Caco-2 (cell line): ENCODE results near the gene DGKG. TPM values are rescaled to one million over a fixed set of nuclear protein-coding genes. Genes with fewer than 3 reads are reported as not detected.

Experiments used
- BruUV-seq: library from RNA; stranded (reverse); fragments of 400-500 nt; replicated peaks from 2 replicates; lab custom pipeline; 2021; lab: Mats Ljungman, UMichigan
- CTCF ChIA-PET: fragments of 300-600 bp; sonication (Branson Sonifier 250); formaldehyde crosslinking; loops from one replicate; lab custom pipeline; 2022; ENCODE audit warnings: antibody characterized with exemption; lab: Charles Lee
- POLR2A ChIA-PET: fragments of 300-600 bp; sonication (Branson Sonifier 250); formaldehyde crosslinking; loops from one replicate; lab custom pipeline; 2022; ENCODE audit warnings: antibody characterized with exemption; lab: Charles Lee
- DNase-seq, 2 experiments: peaks; one replicate each; pipeline versions ENCODE4 v3.0.0 to v3.0.0-alpha.2; 2020 to 2022
- H3K27me3 ChIP-seq: replicated peaks from 2 replicates; pipeline ENCODE4 v1.6.0; 2011; ENCODE audit warnings: low read length; ENCODE audit not compliant: control insufficient read depth, insufficient read depth
- H3K36me3 ChIP-seq: 2 replicates; pipeline ENCODE4 v1.5.1; 2011; ENCODE audit warnings: low read length; ENCODE audit not compliant: control insufficient read depth, insufficient read depth
- H3K4me1 ChIP-seq: fragments of 250-450 bp; sonication (Bioruptor Pico); 2 replicates; pipeline ENCODE4 v1.5.1; 2020; ENCODE audit warnings: mild to moderate bottlenecking
- H3K4me3 ChIP-seq: 2 replicates; pipeline ENCODE4 v1.5.1; 2011; ENCODE audit warnings: low read depth, mild to moderate bottlenecking, control low read depth, low read length
- H3K9me3 ChIP-seq: fragments of 250-450 bp; sonication (Bioruptor Pico); 2 replicates; pipeline ENCODE4 v1.5.1; 2020; ENCODE audit warnings: mild to moderate bottlenecking, moderate library complexity
- H3K27ac Mint-ChIP-seq: one replicate; pipeline ENCODE4 v1.8.0; 2022; ENCODE audit warnings: mixed read lengths; ENCODE audit not compliant: unreplicated experiment
- H3K27me3 Mint-ChIP-seq: one replicate; pipeline ENCODE4 v1.8.0; 2022; ENCODE audit warnings: mixed read lengths; ENCODE audit not compliant: insufficient read depth, unreplicated experiment
- H3K36me3 Mint-ChIP-seq: one replicate; pipeline ENCODE4 v1.8.0; 2022; ENCODE audit warnings: mild to moderate bottlenecking, mixed read lengths; ENCODE audit not compliant: insufficient read depth, unreplicated experiment
- H3K4me1 Mint-ChIP-seq: one replicate; pipeline ENCODE4 v1.8.0; 2022; ENCODE audit warnings: low read depth, mixed read lengths; ENCODE audit not compliant: unreplicated experiment
- H3K4me3 Mint-ChIP-seq: one replicate; pipeline ENCODE4 v1.8.0; 2022; ENCODE audit warnings: mild to moderate bottlenecking, moderate library complexity, mixed read lengths; ENCODE audit not compliant: unreplicated experiment
- H3K9me3 Mint-ChIP-seq: one replicate; pipeline ENCODE4 v1.8.0; 2022; ENCODE audit warnings: mixed read lengths; ENCODE audit not compliant: unreplicated experiment
- intact Hi-C: fragments of 100-400 bp; cut with micrococcal nuclease; formaldehyde crosslinking; loops from one replicate; pipeline ENCODE4 v1.10.0; 2022; ENCODE audit not compliant: unreplicated experiment
- total RNA-seq: library from RNA; stranded (reverse); gene quantifications from 2 replicates; pipeline ENCODE4 v1.2.3, GENCODE V29; 2022
- TF ChIP-seq, protein P1 (sequence below), 2 experiments: fragments of 200-600 bp in 1 of 2; IDR thresholded peaks; 1 replicate in 1 of 2; 2 replicates in 1 of 2; pipeline versions ENCODE4 v1.5.1 to v1.8.0; 2011 to 2022; ENCODE audit warnings: antibody characterized with exemption in 1 of 2, control low read depth in 1 of 2, inconsistent platforms in 1 of 2, low read depth in 1 of 2, low read length in 1 of 2, mild to moderate bottlenecking in 1 of 2, moderate library complexity in 1 of 2; ENCODE audit not compliant: insufficient read depth in 1 of 2, severe bottlenecking in 1 of 2, unreplicated experiment in 1 of 2

The DGKG gene
- total RNA-seq, 1 experiment from 2014 or later = 0.32 TPM

DNA sequence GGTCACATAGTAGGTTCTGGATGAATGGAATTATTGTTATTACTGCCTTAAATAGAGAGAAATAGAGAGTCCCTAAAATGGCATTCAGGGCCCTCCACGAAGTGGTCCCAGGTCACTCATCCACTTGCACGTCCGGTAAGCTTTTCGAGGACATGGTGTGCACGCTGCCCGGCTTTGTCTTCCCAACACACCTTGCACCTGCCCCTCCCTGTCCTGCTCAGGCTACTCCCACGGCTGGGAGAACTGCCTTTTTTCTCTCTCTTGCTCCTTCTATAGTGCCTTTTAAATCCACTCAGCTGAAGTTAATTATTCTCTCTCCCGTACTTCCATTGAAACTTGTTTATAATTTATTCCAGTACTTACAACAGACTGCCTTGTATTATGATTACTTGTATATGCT, 5.6 kb upstream of the DGKG start:
- Histone ChIP-seq H3K27me3 (no peaks in the 10 kb centered on the region), H3K4me1 (peaks cover 6% of the 10 kb centered on the region; the same call in 1 of the 2 replicates), H3K4me3 (no peak overlapping the region), H3K9me3 (no peaks in the 10 kb centered on the region), H3K36me3 (no peaks in the 10 kb centered on the region)
- no peak overlapping the region for H3K27ac Mint-ChIP-seq
- POLR2A ChIA-PET = no interaction called here
- no peaks in the 10 kb centered on the region for H3K4me1 Mint-ChIP-seq
- intact Hi-C loops = no loop called here
- CTCF ChIA-PET = no interaction called here
- no TSS peak for BruUV-seq
- no peaks in the 10 kb centered on the region for H3K36me3 Mint-ChIP-seq
- no peak overlapping the region for H3K4me3 Mint-ChIP-seq
- H3K27me3 Mint-ChIP-seq = peaks cover 10% of the 10 kb centered on the region
- DNase-seq = no peak
- TF ChIP-seq, protein P1, sequence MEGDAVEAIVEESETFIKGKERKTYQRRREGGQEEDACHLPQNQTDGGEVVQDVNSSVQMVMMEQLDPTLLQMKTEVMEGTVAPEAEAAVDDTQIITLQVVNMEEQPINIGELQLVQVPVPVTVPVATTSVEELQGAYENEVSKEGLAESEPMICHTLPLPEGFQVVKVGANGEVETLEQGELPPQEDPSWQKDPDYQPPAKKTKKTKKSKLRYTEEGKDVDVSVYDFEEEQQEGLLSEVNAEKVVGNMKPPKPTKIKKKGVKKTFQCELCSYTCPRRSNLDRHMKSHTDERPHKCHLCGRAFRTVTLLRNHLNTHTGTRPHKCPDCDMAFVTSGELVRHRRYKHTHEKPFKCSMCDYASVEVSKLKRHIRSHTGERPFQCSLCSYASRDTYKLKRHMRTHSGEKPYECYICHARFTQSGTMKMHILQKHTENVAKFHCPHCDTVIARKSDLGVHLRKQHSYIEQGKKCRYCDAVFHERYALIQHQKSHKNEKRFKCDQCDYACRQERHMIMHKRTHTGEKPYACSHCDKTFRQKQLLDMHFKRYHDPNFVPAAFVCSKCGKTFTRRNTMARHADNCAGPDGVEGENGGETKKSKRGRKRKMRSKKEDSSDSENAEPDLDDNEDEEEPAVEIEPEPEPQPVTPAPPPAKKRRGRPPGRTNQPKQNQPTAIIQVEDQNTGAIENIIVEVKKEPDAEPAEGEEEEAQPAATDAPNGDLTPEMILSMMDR (IDR thresholded peaks at IDR 0.05; ENCODE audit: insufficient read depth in 1 of 2, low read depth in 1 of 2, low read length in 1 of 2, severe bottlenecking in 1 of 2, unreplicated experiment in 1 of 2) = no peak
- H3K9me3 Mint-ChIP-seq = no peaks in the 10 kb centered on the region

DNA sequence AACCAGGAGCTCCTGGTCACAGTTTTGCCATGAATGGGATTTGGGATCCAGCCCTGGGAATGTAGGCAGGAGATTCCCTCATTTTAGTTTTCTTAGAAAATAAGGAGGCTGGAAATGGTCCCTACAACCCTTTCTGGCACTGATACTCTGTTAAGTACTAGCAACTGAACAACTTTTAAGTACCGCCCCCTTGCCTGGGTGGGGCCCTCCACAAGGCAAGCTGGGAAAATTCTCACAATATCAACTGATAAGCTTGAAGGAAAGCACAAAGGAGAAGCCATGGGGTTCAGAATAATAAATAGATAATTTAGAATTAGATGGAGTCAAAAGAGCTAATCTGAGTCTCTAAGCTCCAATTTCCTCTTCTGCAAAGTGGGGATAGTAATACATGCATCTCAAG, 4.2 kb upstream of the DGKG start:
- POLR2A ChIA-PET = no interaction called here
- Histone ChIP-seq H3K36me3 (no peaks in the 10 kb centered on the region), H3K4me1 (peaks cover 6% of the 10 kb centered on the region; the same call in 1 of the 2 replicates), H3K4me3 (no peak overlapping the region), H3K27me3 (no peaks in the 10 kb centered on the region; the same call in 1 of the 2 replicates), H3K9me3 (no peaks in the 10 kb centered on the region)
- Mint-ChIP-seq H3K9me3 (no peaks in the 10 kb centered on the region), H3K36me3 (no peaks in the 10 kb centered on the region), H3K27me3 (peaks cover 14% of the 10 kb centered on the region), H3K27ac (no peak overlapping the region), H3K4me1 (no peaks in the 10 kb centered on the region), H3K4me3 (no peak overlapping the region)
- TF ChIP-seq, protein P1 (IDR thresholded peaks at IDR 0.05; ENCODE audit: insufficient read depth in 1 of 2, low read depth in 1 of 2, low read length in 1 of 2, severe bottlenecking in 1 of 2, unreplicated experiment in 1 of 2) = no peak
- CTCF ChIA-PET = no interaction called here
- intact Hi-C loops = no loop called here
- BruUV-seq = no TSS peak
- DNase-seq = no peak

DNA sequence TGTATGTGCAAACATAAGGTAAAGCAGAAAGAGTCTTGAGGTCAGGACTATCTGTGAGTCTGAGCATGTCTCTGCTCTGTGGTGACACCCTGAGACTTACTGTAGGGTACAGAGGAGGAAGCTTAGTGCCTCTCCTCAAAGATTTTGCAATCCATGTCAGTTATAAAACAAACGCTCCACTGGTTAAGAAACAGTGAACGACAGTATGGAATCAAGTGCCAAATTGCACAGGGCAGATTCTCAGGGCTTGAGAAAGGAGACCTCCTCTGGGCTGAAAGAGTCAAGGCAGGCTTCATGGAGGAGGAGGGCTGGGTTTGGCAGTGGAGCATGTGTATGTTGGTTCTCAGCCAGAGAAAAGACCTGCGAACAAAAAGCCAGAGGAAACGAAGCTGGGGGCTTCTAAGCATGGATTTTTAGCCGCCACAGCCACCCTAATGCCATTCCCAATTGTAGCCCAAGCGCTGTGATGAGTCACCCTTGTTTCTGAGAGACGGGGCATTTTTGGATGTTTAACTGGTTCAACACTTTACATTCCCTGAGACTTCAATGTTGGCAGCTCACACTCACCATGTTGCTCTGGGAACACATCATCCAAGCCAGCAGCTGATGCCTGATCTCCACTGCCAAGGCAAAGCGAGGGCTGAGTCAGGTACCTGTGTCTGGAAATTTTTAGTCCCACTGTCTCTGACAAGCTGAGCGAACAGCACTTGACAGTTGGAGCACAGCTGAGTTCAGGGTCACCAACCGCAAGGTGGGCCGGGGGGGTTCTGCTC, 3.4 kb upstream of the DGKG start:
- Histone ChIP-seq H3K4me1 (peaks cover 6% of the 10 kb centered on the region; the same call in 1 of the 2 replicates), H3K27me3 (no peaks in the 10 kb centered on the region; the same call in none of the 2 replicates), H3K4me3 (no peak overlapping the region), H3K9me3 (no peaks in the 10 kb centered on the region), H3K36me3 (no peaks in the 10 kb centered on the region)
- ChIA-PET POLR2A (no interaction called here), CTCF (no interaction called here)
- Mint-ChIP-seq H3K9me3 (no peaks in the 10 kb centered on the region), H3K36me3 (no peaks in the 10 kb centered on the region), H3K27me3 (peaks cover 14% of the 10 kb centered on the region), H3K4me3 (no peak overlapping the region), H3K27ac (no peak overlapping the region), H3K4me1 (no peaks in the 10 kb centered on the region)
- TF ChIP-seq, protein P1 (IDR thresholded peaks at IDR 0.05; ENCODE audit: insufficient read depth in 1 of 2, low read depth in 1 of 2, low read length in 1 of 2, severe bottlenecking in 1 of 2, unreplicated experiment in 1 of 2) = no peak
- intact Hi-C loops = no loop called here
- DNase-seq = no peak
- no TSS peak for BruUV-seq
